IMR-90 (cell line): ENCODE results near the gene UTP14A. TPM values are rescaled to one million over a fixed set of nuclear protein-coding genes. Genes with fewer than 3 reads are reported as not detected.

Source experiments
- ATAC-seq: fragments of 200-7000 bp; cut with Tn5 transposase; 2 replicates; pipeline ENCODE4 v1.9.1; 2020; ENCODE audit warnings: low read depth, mild to moderate bottlenecking, moderate library complexity
- BruUV-seq: library from RNA; stranded (reverse); fragments of 400-500 nt; replicated peaks from 2 replicates; lab custom pipeline; 2021; lab: Mats Ljungman, UMichigan
- CTCF ChIA-PET: fragments of 300-600 bp; formaldehyde crosslinking; extraction: SDS; loops from one replicate; lab custom pipeline; 2021; ENCODE audit warnings: antibody characterized with exemption; lab: Yijun Ruan, JAX
- POLR2A ChIA-PET: fragments of 300-600 bp; sonication (Branson Sonifier 250); formaldehyde crosslinking; loops from one replicate; lab custom pipeline; 2022; ENCODE audit warnings: antibody characterized with exemption; ENCODE audit not compliant: unreplicated experiment; lab: Charles Lee
- DNase-seq: peaks from one replicate; pipeline ENCODE4 v3.0.0; 2013
- H2AFZ ChIP-seq: replicated peaks from 2 replicates; pipeline ENCODE3; 2013; ENCODE audit warnings: low read length, mild to moderate bottlenecking; ENCODE audit not compliant: poor library complexity
- H2AK5ac ChIP-seq: 2 replicates; pipeline ENCODE4 v1.6.1; 2013; ENCODE audit warnings: low read depth, low read length, inconsistent platforms
- H2AK9ac ChIP-seq: replicated peaks from 2 replicates; pipeline ENCODE3; 2013; ENCODE audit warnings: mild to moderate bottlenecking, low read depth, low read length, moderate library complexity; ENCODE audit not compliant: poor library complexity
- H2BK120ac ChIP-seq: 2 replicates; pipeline ENCODE4 v1.6.1; 2013; ENCODE audit warnings: low read depth, low read length, inconsistent platforms
- H2BK15ac ChIP-seq: 3 replicates; pipeline ENCODE4 v1.6.1; 2013; ENCODE audit warnings: low read depth, low read length, inconsistent platforms
- H2BK20ac ChIP-seq: 2 replicates; pipeline ENCODE4 v1.6.1; 2013; ENCODE audit warnings: low read depth, mild to moderate bottlenecking, inconsistent platforms, low read length, moderate library complexity
- H2BK5ac ChIP-seq: 2 replicates; pipeline ENCODE4 v1.6.1; 2013; ENCODE audit warnings: mild to moderate bottlenecking, low read depth, low read length, inconsistent platforms; ENCODE audit not compliant: poor library complexity, severe bottlenecking
- H3K14ac ChIP-seq: replicated peaks from 2 replicates; pipeline ENCODE4 v1.6.1; 2013; ENCODE audit warnings: low read depth, low read length, inconsistent platforms
- H3K18ac ChIP-seq: 2 replicates; pipeline ENCODE4 v1.6.1; 2013; ENCODE audit warnings: low read depth, low read length, control low read depth
- H3K23ac ChIP-seq: 2 replicates; pipeline ENCODE4 v1.6.1; 2013; ENCODE audit warnings: low read depth, low read length, inconsistent platforms
- H3K27ac ChIP-seq: 2 replicates; pipeline ENCODE4 v1.5.1; 2013; ENCODE audit warnings: mild to moderate bottlenecking, control low read depth, low read length; ENCODE audit not compliant: insufficient read depth
- H3K27me3 ChIP-seq: 2 replicates; pipeline ENCODE4 v1.6.1; 2013; ENCODE audit warnings: low read length; ENCODE audit not compliant: control insufficient read depth, insufficient read depth
- H3K36me3 ChIP-seq: 2 replicates; pipeline ENCODE4 v1.6.1; 2013; ENCODE audit warnings: low read length, mixed read lengths; ENCODE audit not compliant: control insufficient read depth, insufficient read depth
- H3K4ac ChIP-seq: 2 replicates; pipeline ENCODE4 v1.6.1; 2013; ENCODE audit warnings: low read depth, low read length, inconsistent platforms
- H3K4me1 ChIP-seq: 2 replicates; pipeline ENCODE4 v1.6.1; 2013; ENCODE audit warnings: low read length, mixed read lengths; ENCODE audit not compliant: control insufficient read depth, insufficient read depth
- H3K4me2 ChIP-seq: 2 replicates; pipeline ENCODE4 v1.6.1; 2013; ENCODE audit warnings: low read depth, mild to moderate bottlenecking, control low read depth, low read length, moderate library complexity
- H3K4me3 ChIP-seq: 2 replicates; pipeline ENCODE4 v1.5.1; 2013; ENCODE audit warnings: low read depth, mild to moderate bottlenecking, control low read depth, low read length, moderate library complexity; ENCODE audit not compliant: insufficient read depth
- H3K56ac ChIP-seq: 2 replicates; pipeline ENCODE4 v1.6.1; 2013; ENCODE audit warnings: low read length, inconsistent platforms; ENCODE audit not compliant: insufficient read depth; ENCODE audit errors: extremely low read depth
- H3K79me1 ChIP-seq, 2 experiments: 2 replicates each; pipeline ENCODE4 v1.6.1; 2013; ENCODE audit warnings: low read length in 2 of 2, inconsistent platforms in 1 of 2, low read depth in 1 of 2
- H3K9ac ChIP-seq: 2 replicates; pipeline ENCODE4 v1.6.1; 2013; ENCODE audit warnings: low read depth, low read length, control low read depth
- H3K9me1 ChIP-seq: 2 replicates; pipeline ENCODE4 v1.6.1; 2013; ENCODE audit warnings: low read length, inconsistent platforms; ENCODE audit not compliant: insufficient read depth
- H3K9me3 ChIP-seq: 2 replicates; pipeline ENCODE4 v1.6.1; 2013; ENCODE audit warnings: low read length; ENCODE audit not compliant: control insufficient read depth, insufficient read depth
- H4K20me1 ChIP-seq: 2 replicates; pipeline ENCODE4 v1.6.1; 2013; ENCODE audit warnings: low read length, inconsistent platforms; ENCODE audit not compliant: insufficient read depth
- H4K5ac ChIP-seq: 2 replicates; pipeline ENCODE4 v1.6.1; 2013; ENCODE audit warnings: mild to moderate bottlenecking, low read depth, low read length, control low read depth
- H4K8ac ChIP-seq, 2 experiments: 2 replicates each; pipeline ENCODE4 v1.6.1; 2013; ENCODE audit warnings: low read depth in 2 of 2, low read length in 2 of 2, control low read depth in 1 of 2, inconsistent platforms in 1 of 2
- H4K91ac ChIP-seq: 2 replicates; pipeline ENCODE4 v1.6.1; 2013; ENCODE audit warnings: low read depth, low read length, inconsistent platforms; ENCODE audit not compliant: insufficient read depth
- BHLHE40 ChIP-seq: fragments of 150-350 bp; IDR thresholded peaks from 2 replicates; pipeline ENCODE4 v1.6.1; 2016; ENCODE audit warnings: mild to moderate bottlenecking, low read depth, low read length
- CEBPB ChIP-seq: IDR thresholded peaks from 2 replicates; pipeline ENCODE4 v1.6.1; 2012; ENCODE audit warnings: low read depth, low read length, improper control_type of control experiment
- CHD1 ChIP-seq: IDR thresholded peaks from 2 replicates; pipeline ENCODE4 v1.6.1; 2012; ENCODE audit warnings: low read depth, low read length, improper control_type of control experiment
- FOS ChIP-seq: fragments of 150-350 bp; IDR thresholded peaks from 2 replicates; pipeline ENCODE4 v1.6.1; 2016; ENCODE audit warnings: low read depth, low read length
- MAFK ChIP-seq: IDR thresholded peaks from 2 replicates; pipeline ENCODE4 v1.6.1; 2012; ENCODE audit warnings: low read depth, low read length, improper control_type of control experiment
- MAZ ChIP-seq: IDR thresholded peaks from 2 replicates; pipeline ENCODE4 v1.6.1; 2012; ENCODE audit warnings: low read depth, mild to moderate bottlenecking, low read length, improper control_type of control experiment, moderate library complexity, borderline replicate concordance
- MXI1 ChIP-seq: IDR thresholded peaks from 2 replicates; pipeline ENCODE4 v1.6.1; 2012; ENCODE audit warnings: low read depth, mild to moderate bottlenecking, low read length, moderate library complexity, borderline replicate concordance
- NFE2L2 ChIP-seq: fragments of 150-350 bp; IDR thresholded peaks from 2 replicates; pipeline ENCODE4 v1.6.1; 2016; ENCODE audit warnings: low read depth, mild to moderate bottlenecking, low read length
- POLR2A ChIP-seq: IDR thresholded peaks from 2 replicates; pipeline ENCODE4 v1.6.1; 2012; ENCODE audit warnings: mild to moderate bottlenecking, low read depth, low read length
- RAD21 ChIP-seq: IDR thresholded peaks from 2 replicates; pipeline ENCODE4 v1.6.1; 2012; ENCODE audit warnings: low read length, improper control_type of control experiment
- RCOR1 ChIP-seq: IDR thresholded peaks from 2 replicates; pipeline ENCODE4 v1.6.1; 2012; ENCODE audit warnings: mild to moderate bottlenecking, low read length, improper control_type of control experiment; ENCODE audit not compliant: insufficient replicate concordance
- RFX5 ChIP-seq: IDR thresholded peaks from 2 replicates; pipeline ENCODE4 v1.8.0; 2012; ENCODE audit warnings: low read depth, mild to moderate bottlenecking, low read length, moderate library complexity
- SMC3 ChIP-seq: fragments of 150-350 bp; IDR thresholded peaks from 2 replicates; pipeline ENCODE4 v1.6.1; 2016; ENCODE audit warnings: low read depth, mild to moderate bottlenecking, antibody characterized with exemption, low read length, moderate library complexity
- USF2 ChIP-seq: fragments of 150-350 bp; IDR thresholded peaks from 2 replicates; pipeline ENCODE4 v1.6.1; 2017; ENCODE audit warnings: mild to moderate bottlenecking, antibody characterized with exemption, low read length, low read depth
- whole genome bisulfite sequencing, 2 experiments: methylation state at CpG; one replicate each; pipeline versions ENCODE4 v1.1.5 to v1.1.7; 2013; ENCODE audit warnings: missing lambda C conversion rate in 2 of 2; ENCODE audit not compliant: insufficient read length in 1 of 2; ENCODE audit errors: extremely low coverage in 2 of 2; 5-methylcytosine and 5-hydroxymethylcytosine counted together
- dilution Hi-C: fragments of 300-500 bp; cut with HindIII; formaldehyde crosslinking; loops from one replicate; pipeline ENCODE4 v1.14.3; 2018; ENCODE audit warnings: low sequenced_read_pairs; ENCODE audit not compliant: unreplicated experiment
- in situ Hi-C: fragments of 300-500 bp; cut with MboI; formaldehyde crosslinking; loops from 3 replicates; pipeline ENCODE4 v1.14.3; 2019; ENCODE audit warnings: low sequenced_read_pairs, inconsistent platforms, mixed read lengths
- intact Hi-C: fragments of 100-400 bp; cut with micrococcal nuclease; formaldehyde crosslinking; loops from 2 replicates; pipeline ENCODE4 v1.10.0; 2022
- polyA plus RNA-seq, 3 experiments: library from polyadenylated mRNA; depleted of rRNA; stranded (reverse); fragments of >200 nt; gene quantifications; 2 replicates each; pipeline ENCODE4 v1.2.3, GENCODE V29; 2012; ENCODE audit warnings: low replicate concordance in 1 of 3
- total RNA-seq: library from RNA; depleted of rRNA; stranded (reverse); fragments of >200 nt; gene quantifications from 2 replicates; pipeline ENCODE4 v1.2.3, GENCODE V29; 2012
- TF ChIP-seq, protein P1 (sequence below): fragments of 150-350 bp; IDR thresholded peaks from 2 replicates; pipeline ENCODE4 v1.6.1; 2016; ENCODE audit warnings: low read depth, mild to moderate bottlenecking, low read length, moderate library complexity, borderline replicate concordance
- TF ChIP-seq, protein P2 (sequence below): conservative IDR thresholded peaks from 2 replicates; pipeline ENCODE4 v1.5.1; 2012; ENCODE audit warnings: mild to moderate bottlenecking, low read depth, low read length, improper control_type of control experiment

The UTP14A gene
- total and polyA plus RNA-seq, 2 of the 4 experiments (the other 2 are of a cell fraction) = 13.8 to 15.2 TPM

- dilution Hi-C loops = no loop called here
- CTCF ChIA-PET = no interaction called here
- 24% methylated on average over 2 of the region's 5 CpGs; no CpG with 5 or more reads in 1 of the 2 experiments for WGBS, 2 experiments
Observed at GRCh38 chrX:129934952-129935351, 29.0 kb downstream of the UTP14A start.

More at GRCh38 chrX:129934952-129935351, 29.0 kb downstream of the UTP14A start:
- BruUV-seq = no TSS peak
- Histone ChIP-seq H3K36me3 (no peaks in the 10 kb centered on the region), H3K4me3 (no peak overlapping the region), H3K9ac (no peak overlapping the region), H3K9me1 (no peaks in the 10 kb centered on the region), H2BK5ac (no peak overlapping the region), H2AK9ac (no peak overlapping the region), H3K27me3 (peaks cover 50% of the 10 kb centered on the region), H2AK5ac (no peak overlapping the region), H2AFZ (no peak overlapping the region), H3K18ac (no peak overlapping the region), H3K4me2 (no peak overlapping the region), H3K9me3 (no peaks in the 10 kb centered on the region), H3K23ac (no peak overlapping the region), H2BK20ac (no peak overlapping the region), H4K91ac (no peak overlapping the region), H3K27ac (no peak overlapping the region), H3K56ac (no peak overlapping the region), H4K8ac (no peak overlapping the region), H4K5ac (no peak overlapping the region), H3K14ac (no peak overlapping the region), H2BK120ac (no peak overlapping the region), H3K4me1 (no peaks in the 10 kb centered on the region), H3K4ac (no peak overlapping the region), H2BK15ac (no peak overlapping the region), H3K79me1 (peaks cover 0 to 4% of the 10 kb centered on the region in 2 experiments; a peak in 1 of 4 replicates), H4K20me1 (no peaks in the 10 kb centered on the region)
- in situ Hi-C loops = no loop called here
- intact Hi-C loops = no loop called here
- no peak for ATAC-seq
- POLR2A ChIA-PET = no interaction called here
- no peak for TF ChIP-seq CEBPB
- no peak for TF ChIP-seq NFE2L2
- TF ChIP-seq MAZ = no peak
- TF ChIP-seq, protein P1, sequence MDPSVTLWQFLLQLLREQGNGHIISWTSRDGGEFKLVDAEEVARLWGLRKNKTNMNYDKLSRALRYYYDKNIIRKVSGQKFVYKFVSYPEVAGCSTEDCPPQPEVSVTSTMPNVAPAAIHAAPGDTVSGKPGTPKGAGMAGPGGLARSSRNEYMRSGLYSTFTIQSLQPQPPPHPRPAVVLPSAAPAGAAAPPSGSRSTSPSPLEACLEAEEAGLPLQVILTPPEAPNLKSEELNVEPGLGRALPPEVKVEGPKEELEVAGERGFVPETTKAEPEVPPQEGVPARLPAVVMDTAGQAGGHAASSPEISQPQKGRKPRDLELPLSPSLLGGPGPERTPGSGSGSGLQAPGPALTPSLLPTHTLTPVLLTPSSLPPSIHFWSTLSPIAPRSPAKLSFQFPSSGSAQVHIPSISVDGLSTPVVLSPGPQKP = no peak
- no peak for TF ChIP-seq MAFK
- no peak for TF ChIP-seq POLR2A
- TF ChIP-seq CHD1 = no peak
- no peak for TF ChIP-seq RFX5
- TF ChIP-seq, protein P2, sequence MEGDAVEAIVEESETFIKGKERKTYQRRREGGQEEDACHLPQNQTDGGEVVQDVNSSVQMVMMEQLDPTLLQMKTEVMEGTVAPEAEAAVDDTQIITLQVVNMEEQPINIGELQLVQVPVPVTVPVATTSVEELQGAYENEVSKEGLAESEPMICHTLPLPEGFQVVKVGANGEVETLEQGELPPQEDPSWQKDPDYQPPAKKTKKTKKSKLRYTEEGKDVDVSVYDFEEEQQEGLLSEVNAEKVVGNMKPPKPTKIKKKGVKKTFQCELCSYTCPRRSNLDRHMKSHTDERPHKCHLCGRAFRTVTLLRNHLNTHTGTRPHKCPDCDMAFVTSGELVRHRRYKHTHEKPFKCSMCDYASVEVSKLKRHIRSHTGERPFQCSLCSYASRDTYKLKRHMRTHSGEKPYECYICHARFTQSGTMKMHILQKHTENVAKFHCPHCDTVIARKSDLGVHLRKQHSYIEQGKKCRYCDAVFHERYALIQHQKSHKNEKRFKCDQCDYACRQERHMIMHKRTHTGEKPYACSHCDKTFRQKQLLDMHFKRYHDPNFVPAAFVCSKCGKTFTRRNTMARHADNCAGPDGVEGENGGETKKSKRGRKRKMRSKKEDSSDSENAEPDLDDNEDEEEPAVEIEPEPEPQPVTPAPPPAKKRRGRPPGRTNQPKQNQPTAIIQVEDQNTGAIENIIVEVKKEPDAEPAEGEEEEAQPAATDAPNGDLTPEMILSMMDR = no peak
- TF ChIP-seq RCOR1 = no peak
- no peak for TF ChIP-seq BHLHE40
- TF ChIP-seq FOS = no peak
- no peak for TF ChIP-seq SMC3
- no peak for TF ChIP-seq MXI1
- no peak for TF ChIP-seq USF2
- TF ChIP-seq RAD21 = no peak
- no peak for DNase-seq
